GM23248 (cell line): ENCODE measurements around the gene TRIP12.
"Not testable (repeated sequence)": the region's sequence is repeated elsewhere in the genome, so short reads cannot be mapped to it uniquely, and the experiment has no call there.

Experiments
- EZH2 ChIP-seq: fragments of 200-600 bp; sonication (generic); IDR thresholded peaks from 2 replicates; pipeline ENCODE4 v1.6.1; 2018; ENCODE audit warnings: antibody characterized with exemption, mild to moderate bottlenecking; ENCODE audit not compliant: insufficient read depth, poor library complexity, severe bottlenecking
- EZH2phosphoT487 ChIP-seq: fragments of 200-600 bp; sonication (generic); IDR thresholded peaks from 2 replicates; pipeline ENCODE4 v1.6.1; 2018; ENCODE audit warnings: antibody characterized with exemption, moderate library complexity, mild to moderate bottlenecking, low read depth; ENCODE audit not compliant: insufficient read depth

DNA sequence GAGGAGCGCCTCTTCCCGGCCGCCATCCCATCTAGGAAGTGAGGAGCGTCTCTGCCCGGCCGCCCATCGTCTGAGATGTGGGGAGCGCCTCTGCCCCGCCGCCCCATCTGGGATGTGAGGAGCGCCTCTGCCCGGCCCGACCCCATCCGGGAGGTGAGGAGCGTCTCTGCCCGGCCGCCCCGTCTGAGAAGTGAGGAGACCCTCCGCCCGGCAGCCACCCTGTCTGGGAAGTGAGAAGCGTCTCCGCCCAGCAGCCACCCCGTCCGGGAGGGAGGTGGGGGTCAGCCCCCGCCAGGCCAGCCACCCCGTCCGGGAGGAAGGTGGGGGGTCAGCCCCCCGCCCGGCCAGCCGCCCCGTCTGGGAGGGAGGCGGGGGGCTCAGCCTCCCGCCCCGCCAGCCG lies 179.1 kb downstream of the TRIP12 start:
- TF ChIP-seq EZH2phosphoT487, EZH2: not testable (repeated sequence)
